ENCODE results near the gene CEPT1.

DNA sequence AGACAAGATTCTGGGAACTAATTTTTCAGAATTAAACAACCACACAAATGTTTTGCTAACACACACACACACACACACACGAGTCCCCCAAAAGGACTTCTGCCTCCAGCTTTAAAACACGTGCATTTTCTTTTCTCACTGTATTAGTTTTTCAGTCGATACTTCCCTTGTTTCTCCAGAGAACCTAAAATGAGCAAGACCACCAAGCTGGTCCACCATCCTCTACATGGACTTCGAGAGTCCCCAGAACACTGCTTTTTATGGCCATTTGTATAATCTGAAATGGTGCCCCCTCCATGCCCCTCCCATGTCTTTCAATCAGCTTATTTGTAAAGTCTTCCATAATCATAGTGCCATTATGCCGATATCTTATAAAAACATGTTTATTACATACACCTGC lies 76.7 kb downstream of the CEPT1 start:
- TF ChIP-seq ZBED1 (IDR thresholded peaks at IDR 0.05) (no peak), CTCF (IDR thresholded peaks at IDR 0.05 in 2 of 3, conservative IDR thresholded peaks at IDR 0.05 in 1 of 3; ENCODE audit: insufficient read depth in 2 of 3, low read depth in 1 of 3, low read length in 3 of 3) (no peak), CSDE1 (IDR thresholded peaks at IDR 0.05) (no peak), JUN (IDR thresholded peaks at IDR 0.05; ENCODE audit: borderline replicate concordance, low read depth, low read length) (no peak), JUN (CRISPR knock-in tag; IDR thresholded peaks at IDR 0.05; ENCODE audit: borderline replicate concordance) (no peak), EP300 (IDR thresholded peaks at IDR 0.05; ENCODE audit: low read length) (no peak), ZNF239 (CRISPR knock-in tag; IDR thresholded peaks at IDR 0.05) (no peak), NRF1 (conservative IDR thresholded peaks at IDR 0.05 in 1 of 2, IDR thresholded peaks at IDR 0.05 in 1 of 2) (no peak), REST (IDR thresholded peaks at IDR 0.05; ENCODE audit: borderline replicate concordance) (no peak), REST (CRISPR knock-in tag; IDR thresholded peaks at IDR 0.05; ENCODE audit: low read depth) (no peak), FIP1L1 (IDR thresholded peaks at IDR 0.05; ENCODE audit: low read depth, low read length, poor library complexity, severe bottlenecking) (no peak), ZNF639 (CRISPR knock-in tag; conservative IDR thresholded peaks at IDR 0.05 in 1 of 2, IDR thresholded peaks at IDR 0.05 in 1 of 2) (no peak), ZNF280A (IDR thresholded peaks at IDR 0.05; ENCODE audit: low read depth, partially characterized antibody) (no peak), PML (IDR thresholded peaks at IDR 0.05; ENCODE audit: low read length) (no peak), MAX (CRISPR knock-in tag; IDR thresholded peaks at IDR 0.05) (no peak), TAF1 (IDR thresholded peaks at IDR 0.05; ENCODE audit: control insufficient read depth, extremely low read depth, insufficient read depth, low read length, severe bottlenecking) (no peak)

Measured in K562 (cell line).